GM13977 (cell line): ENCODE measurements around the gene ZBTB44.

Experiments used
- DNase-seq: peaks from one replicate; pipeline ENCODE4 v3.0.0; 2012; ENCODE audit warnings: low spot score
- CTCF ChIP-seq: IDR thresholded peaks from 2 replicates; pipeline ENCODE4 v1.5.1; 2012; ENCODE audit warnings: mild to moderate bottlenecking, control low read depth; ENCODE audit not compliant: insufficient read depth; ENCODE audit errors: extremely low read depth, missing control alignments
- in situ Hi-C: fragments of 300-500 bp; cut with MboI; formaldehyde crosslinking; loops from one replicate; pipeline ENCODE4 v1.12.0; 2022; ENCODE audit warnings: low sequenced_read_pairs, low pct_unique_long_range_greater_than_20kb, mixed read lengths, inconsistent platforms; ENCODE audit not compliant: unreplicated experiment

Gene ZBTB44

GRCh38 chr11:130192845-130193267, 121.9 kb downstream of the ZBTB44 start:
- no peak for DNase-seq
- no peak for TF ChIP-seq CTCF
- in situ Hi-C loops, result no loop called here

GRCh38 chr11:130191896-130192295, 122.8 kb downstream of the ZBTB44 start:
- no peak for TF ChIP-seq CTCF
- DNase-seq, result no peak
- in situ Hi-C loops, result no loop called here

- in situ Hi-C loops, result no loop called here
- TF ChIP-seq CTCF, result no peak
- no peak for DNase-seq
Observed at GRCh38 chr11:130190371-130190881, 124.3 kb downstream of the ZBTB44 start.

GRCh38 chr11:130189492-130190210, 125.1 kb downstream of the ZBTB44 start:
- DNase-seq, result no peak
- in situ Hi-C loops, result no loop called here
- TF ChIP-seq CTCF, result no peak

GRCh38 chr11:130188585-130189347, 126.0 kb downstream of the ZBTB44 start:
- in situ Hi-C loops, result no loop called here

GRCh38 chr11:130188047-130188446, 126.7 kb downstream of the ZBTB44 start:
- no peak for DNase-seq
- in situ Hi-C loops, result no loop called here
- no peak for TF ChIP-seq CTCF

More at GRCh38 chr11:130188585-130189347, 126.0 kb downstream of the ZBTB44 start:
- DNase-seq, result no peak
- no peak for TF ChIP-seq CTCF
